GM12874 (cell line): ENCODE data around the gene ZNF664.

Source experiments
- TF ChIP-seq, protein P1 (sequence below): IDR thresholded peaks from 2 replicates; pipeline ENCODE4 v1.5.1; 2011; ENCODE audit warnings: low read depth, mild to moderate bottlenecking, control low read depth, low read length, moderate library complexity; ENCODE audit not compliant: insufficient read depth

The ZNF664 gene

DNA sequence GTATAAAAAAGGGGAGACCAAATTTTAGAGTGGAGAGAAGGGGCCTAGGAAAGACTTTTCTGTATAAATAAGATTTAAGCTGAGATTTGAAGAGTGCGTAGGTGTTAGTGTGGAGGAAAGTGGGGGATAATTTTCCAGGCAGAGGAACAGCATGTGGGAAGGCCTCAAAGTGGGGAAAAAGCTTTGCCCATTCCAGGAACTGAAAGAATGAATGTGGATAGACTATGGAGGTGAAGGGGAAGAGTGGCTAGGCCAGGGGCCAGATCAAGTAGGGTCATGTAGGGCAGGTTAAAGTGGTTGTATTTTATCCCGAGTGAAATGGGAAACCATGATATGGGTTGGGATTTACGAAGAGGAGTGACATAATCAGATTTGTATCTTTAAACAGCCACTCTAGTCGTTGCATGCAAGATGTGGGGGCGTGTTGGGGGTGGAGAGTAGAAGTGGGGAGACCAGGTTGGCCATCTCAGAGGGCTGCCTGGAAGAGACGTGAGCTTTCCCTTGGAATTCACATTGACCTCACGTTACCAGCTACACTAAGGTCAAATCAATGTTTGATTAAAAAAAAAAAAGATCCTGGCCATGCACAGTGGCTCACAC lies 3.3 kb downstream of the ZNF664 start:
- TF ChIP-seq, protein P1, sequence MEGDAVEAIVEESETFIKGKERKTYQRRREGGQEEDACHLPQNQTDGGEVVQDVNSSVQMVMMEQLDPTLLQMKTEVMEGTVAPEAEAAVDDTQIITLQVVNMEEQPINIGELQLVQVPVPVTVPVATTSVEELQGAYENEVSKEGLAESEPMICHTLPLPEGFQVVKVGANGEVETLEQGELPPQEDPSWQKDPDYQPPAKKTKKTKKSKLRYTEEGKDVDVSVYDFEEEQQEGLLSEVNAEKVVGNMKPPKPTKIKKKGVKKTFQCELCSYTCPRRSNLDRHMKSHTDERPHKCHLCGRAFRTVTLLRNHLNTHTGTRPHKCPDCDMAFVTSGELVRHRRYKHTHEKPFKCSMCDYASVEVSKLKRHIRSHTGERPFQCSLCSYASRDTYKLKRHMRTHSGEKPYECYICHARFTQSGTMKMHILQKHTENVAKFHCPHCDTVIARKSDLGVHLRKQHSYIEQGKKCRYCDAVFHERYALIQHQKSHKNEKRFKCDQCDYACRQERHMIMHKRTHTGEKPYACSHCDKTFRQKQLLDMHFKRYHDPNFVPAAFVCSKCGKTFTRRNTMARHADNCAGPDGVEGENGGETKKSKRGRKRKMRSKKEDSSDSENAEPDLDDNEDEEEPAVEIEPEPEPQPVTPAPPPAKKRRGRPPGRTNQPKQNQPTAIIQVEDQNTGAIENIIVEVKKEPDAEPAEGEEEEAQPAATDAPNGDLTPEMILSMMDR: no peak

DNA sequence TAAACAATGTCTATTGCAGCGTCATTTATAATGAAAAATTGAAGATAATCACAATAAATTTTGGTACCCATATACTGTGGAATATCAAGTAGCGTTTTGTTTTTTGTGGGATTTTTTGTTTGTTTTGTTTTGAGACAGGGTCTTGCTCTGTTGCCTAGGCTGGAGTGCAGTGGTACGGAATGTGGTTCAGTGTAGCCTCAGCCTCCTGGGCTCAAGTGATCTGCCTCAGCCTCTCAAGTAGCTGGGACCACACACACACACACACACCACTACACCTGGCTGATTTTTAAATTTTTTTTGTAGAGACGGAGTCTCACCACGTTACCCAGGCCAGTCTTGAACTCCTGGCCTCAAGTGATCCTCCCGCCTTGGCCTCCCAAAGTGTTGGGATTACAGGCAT lies 6.6 kb downstream of the ZNF664 start:
- TF ChIP-seq, protein P1: no peak

DNA sequence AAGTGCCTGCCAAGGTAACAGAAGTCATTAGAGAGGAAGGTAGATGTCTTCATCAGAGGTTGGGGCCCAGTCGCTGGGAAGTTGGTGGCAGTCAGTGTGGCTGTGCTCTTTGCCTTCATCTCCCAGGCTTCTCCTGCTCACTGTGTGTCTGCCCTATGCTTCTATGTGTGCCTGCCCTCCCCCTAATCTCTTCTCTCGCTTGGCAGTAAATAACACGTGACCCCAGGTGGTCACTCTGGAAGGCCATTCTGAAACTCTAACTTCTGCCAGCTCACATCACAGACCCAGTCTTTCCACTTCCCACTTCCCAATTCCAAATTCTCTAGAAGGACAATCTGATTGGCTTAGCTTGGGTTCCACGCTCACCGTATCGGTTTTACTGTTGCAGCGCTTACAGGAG lies 9.3 kb downstream of the ZNF664 start:
- TF ChIP-seq, protein P1: no peak

DNA sequence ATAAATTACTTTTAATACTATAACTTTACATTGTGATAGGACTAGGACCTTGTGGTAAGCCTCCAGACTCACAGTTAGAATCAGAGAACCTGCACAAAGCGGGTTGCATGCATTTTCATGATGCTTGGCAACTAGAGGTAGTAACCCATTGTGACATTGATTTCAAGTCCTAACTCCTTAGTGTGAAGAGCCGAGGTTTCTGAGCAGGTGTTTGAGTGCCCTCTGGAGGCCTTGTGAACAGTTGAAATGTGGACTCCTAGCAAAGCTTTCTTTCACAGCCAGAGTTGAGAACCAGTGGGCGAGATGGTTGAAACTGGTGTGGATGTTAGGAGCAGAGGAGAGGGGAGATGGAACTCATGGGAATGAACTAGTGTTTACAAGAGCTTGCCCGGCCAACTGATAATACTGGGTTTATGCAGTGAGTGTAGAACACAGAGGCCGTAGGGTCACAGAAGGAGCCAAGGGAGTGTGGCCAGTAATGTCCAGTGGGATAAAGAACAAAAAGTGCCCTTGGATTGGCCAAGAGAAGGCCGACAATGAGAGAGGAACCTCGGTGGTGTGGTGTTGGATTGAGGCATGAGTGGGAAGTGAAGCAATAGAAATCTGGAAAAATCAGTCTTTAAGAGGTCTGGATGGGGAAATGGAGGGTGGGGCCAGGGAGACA lies 10.9 kb downstream of the ZNF664 start:
- TF ChIP-seq, protein P1: peak; percentile 58

DNA sequence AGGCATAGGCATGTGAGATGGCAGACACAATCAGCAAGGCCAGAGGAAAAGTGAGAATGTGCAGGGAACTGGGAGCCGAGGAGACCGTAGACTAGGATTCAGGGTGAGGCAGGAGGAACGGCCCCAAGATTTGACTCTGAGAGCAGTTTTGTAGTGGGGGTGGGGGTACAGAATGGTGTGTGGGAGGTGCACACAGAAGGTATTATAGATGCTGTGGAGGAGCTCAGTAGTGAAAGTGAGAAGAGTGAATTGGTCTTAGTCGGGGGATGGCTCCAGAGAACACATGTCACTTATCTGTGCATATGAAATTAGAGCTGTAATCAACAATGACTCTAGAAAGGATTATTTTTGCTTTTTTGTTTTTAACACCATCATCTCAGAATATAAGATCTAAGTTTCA lies 11.9 kb downstream of the ZNF664 start:
- TF ChIP-seq, protein P1: no peak

DNA sequence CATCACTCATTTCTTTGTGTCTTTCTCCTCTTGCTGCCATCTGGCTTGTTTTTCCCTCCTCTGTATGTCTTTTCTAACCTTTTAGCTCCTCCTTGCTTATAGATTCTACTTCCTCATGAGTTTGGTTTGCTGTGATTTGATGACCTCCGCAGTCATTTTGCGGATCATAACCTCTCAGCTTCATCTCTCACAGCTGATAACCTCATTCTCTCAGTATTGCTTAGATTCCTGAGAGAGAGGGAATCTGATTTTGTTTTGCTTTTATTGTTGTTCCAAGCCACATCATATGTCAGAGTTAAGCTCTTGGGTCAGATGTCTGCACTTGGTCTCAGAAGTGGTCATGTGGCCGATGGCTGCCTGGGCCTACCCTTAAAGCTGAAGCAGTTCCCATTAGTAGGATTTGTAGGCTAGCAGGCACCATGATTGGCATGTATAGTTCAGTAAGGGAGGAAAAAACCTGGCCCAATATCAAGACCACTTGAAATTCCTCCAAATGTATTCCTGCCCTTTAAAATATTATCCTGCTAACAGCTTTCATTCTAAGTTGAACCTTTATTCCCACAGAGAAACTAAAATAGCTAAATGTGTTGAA lies 13.5 kb downstream of the ZNF664 start:
- TF ChIP-seq, protein P1: no peak

DNA sequence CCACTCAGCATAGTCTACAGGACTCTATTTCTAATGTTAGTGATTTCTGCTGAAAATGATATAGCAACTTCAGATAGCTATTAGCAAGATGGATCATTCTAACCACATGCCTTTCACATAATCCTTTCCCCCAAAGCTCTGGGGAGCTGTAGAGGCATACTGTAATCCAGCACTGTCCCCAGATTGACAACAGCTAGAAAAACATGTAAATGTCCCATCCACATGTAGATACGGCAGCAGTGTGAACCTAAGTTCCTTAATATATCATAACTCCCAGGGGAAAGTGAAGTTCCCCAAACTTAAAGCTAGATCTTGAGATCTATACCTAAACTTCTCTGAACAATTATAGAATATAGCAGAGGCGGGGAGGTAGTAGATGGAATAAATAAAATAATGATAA lies 14.0 kb downstream of the ZNF664 start:
- TF ChIP-seq, protein P1: no peak
